CD4-positive, alpha-beta T cell treated with Interleukin-15 for 1 hour (primary cell): ENCODE data around the gene RGS17.
"Not testable (repeated sequence)": the region's sequence is repeated elsewhere in the genome, so short reads cannot be mapped to it uniquely, and the experiment has no call there.

Source experiments
- DNase-seq: peaks from one replicate; pipeline ENCODE4 v3.0.0-alpha.2; 2020

RGS17 gene

GRCh38 chr6:153028286-153028685 lies 102.8 kb downstream of the RGS17 start:
- DNase-seq: no peak

- DNase-seq: no peak
Measured at GRCh38 chr6:153027480-153027879, 103.6 kb downstream of the RGS17 start.

GRCh38 chr6:153024709-153025017 lies 106.4 kb downstream of the RGS17 start:
- DNase-seq: no peak

GRCh38 chr6:153023977-153024708 lies 106.9 kb downstream of the RGS17 start:
- no peak for DNase-seq

- DNase-seq: no peak
Measured at GRCh38 chr6:153018355-153018754, 112.7 kb downstream of the RGS17 start.

GRCh38 chr6:153016846-153017245 lies 114.2 kb downstream of the RGS17 start:
- no peak for DNase-seq

GRCh38 chr6:153015094-153015640 lies 115.9 kb downstream of the RGS17 start:
- DNase-seq: no peak

GRCh38 chr6:153013438-153013837 lies 117.6 kb downstream of the RGS17 start:
- no peak for DNase-seq

- DNase-seq: no peak
Measured at GRCh38 chr6:153012856-153013255, 118.2 kb downstream of the RGS17 start.

GRCh38 chr6:153003366-153003690 lies 127.8 kb downstream of the RGS17 start:
- no peak for DNase-seq

- DNase-seq: peak; percentile 88
Measured at GRCh38 chr6:153002613-153003365, 128.3 kb downstream of the RGS17 start, which contains the start of gene MTRF1L. TSS of gene MTRF1L (minus strand) at chr6:153002709. CDS start at chr6:153002685, 24 bp downstream.

GRCh38 chr6:153001767-153002612 lies 129.1 kb downstream of the RGS17 start:
- DNase-seq: no peak

- not testable (repeated sequence) for DNase-seq
Measured at GRCh38 chr6:153000790-153001189, 130.3 kb downstream of the RGS17 start.

GRCh38 chr6:153000243-153000642 lies 130.8 kb downstream of the RGS17 start:
- DNase-seq: no peak

- not testable (repeated sequence) for DNase-seq
Measured at GRCh38 chr6:152999538-152999937, 131.5 kb downstream of the RGS17 start.

GRCh38 chr6:152993847-152994246 lies 137.2 kb downstream of the RGS17 start:
- DNase-seq: no peak

GRCh38 chr6:152993431-152993830 lies 137.7 kb downstream of the RGS17 start:
- DNase-seq: no peak

GRCh38 chr6:152986978-152987377 lies 144.1 kb downstream of the RGS17 start:
- DNase-seq: no peak

GRCh38 chr6:152985300-152985699 lies 145.8 kb downstream of the RGS17 start:
- DNase-seq: not testable (repeated sequence)

GRCh38 chr6:152984513-152984872 lies 146.6 kb downstream of the RGS17 start:
- DNase-seq: no peak

- peak; percentile 74 for DNase-seq
Measured at GRCh38 chr6:152983637-152984512, 147.2 kb downstream of the RGS17 start.

GRCh38 chr6:152982904-152983636 lies 148.0 kb downstream of the RGS17 start, which contains the start of gene FBXO5:
TSS of gene FBXO5 (minus strand) at chr6:152983041. CDS start at chr6:152982959, 82 bp downstream.
- peak; percentile 98 for DNase-seq
